ENCODE results near the gene ARHGAP18.

Gene ARHGAP18

GRCh38 chr6:129719692-129720091 lies 9.7 kb upstream of the ARHGAP18 start:
- DNase-seq, result no peak

GRCh38 chr6:129717277-129717676 lies 7.3 kb upstream of the ARHGAP18 start:
- no peak for DNase-seq

GRCh38 chr6:129713806-129714333 lies 3.9 kb upstream of the ARHGAP18 start:
- DNase-seq, result no peak

GRCh38 chr6:129711271-129711631 lies 1.3 kb upstream of the ARHGAP18 start:
- DNase-seq, result no peak

- DNase-seq, result no peak
These were observed 683 bp upstream of the ARHGAP18 start for GRCh38 chr6:129710450-129711270.

GRCh38 chr6:129709196-129709768 lies 695 bp downstream of the ARHGAP18 start:
- DNase-seq, result no peak

GRCh38 chr6:129708496-129709195 lies 1.3 kb downstream of the ARHGAP18 start:
- DNase-seq, result no peak

GRCh38 chr6:129707882-129708495 lies 2.0 kb downstream of the ARHGAP18 start:
- no peak for DNase-seq

- no peak for DNase-seq
These were observed 2.9 kb downstream of the ARHGAP18 start for GRCh38 chr6:129707028-129707427.

- no peak for DNase-seq
These were observed 4.8 kb downstream of the ARHGAP18 start for GRCh38 chr6:129705212-129705611.

- no peak for DNase-seq
These were observed 5.3 kb downstream of the ARHGAP18 start for GRCh38 chr6:129704708-129705107.

GRCh38 chr6:129701721-129702455 lies 8.1 kb downstream of the ARHGAP18 start:
- DNase-seq, result no peak

GRCh38 chr6:129700666-129701065 lies 9.3 kb downstream of the ARHGAP18 start:
- no peak for DNase-seq

GRCh38 chr6:129699659-129700058 lies 10.3 kb downstream of the ARHGAP18 start:
- DNase-seq, result no peak

GRCh38 chr6:129698430-129698829 lies 11.5 kb downstream of the ARHGAP18 start:
- DNase-seq, result no peak

GRCh38 chr6:129697788-129698187 lies 12.2 kb downstream of the ARHGAP18 start:
- DNase-seq, result no peak

GRCh38 chr6:129696843-129697242 lies 13.1 kb downstream of the ARHGAP18 start:
- no peak for DNase-seq

GRCh38 chr6:129696028-129696418 lies 14.0 kb downstream of the ARHGAP18 start:
- no peak for DNase-seq

GRCh38 chr6:129695373-129696027 lies 14.5 kb downstream of the ARHGAP18 start:
- no peak for DNase-seq

- no peak for DNase-seq
These were observed 15.9 kb downstream of the ARHGAP18 start for GRCh38 chr6:129694036-129694435.

- no peak for DNase-seq
These were observed 17.5 kb downstream of the ARHGAP18 start for GRCh38 chr6:129692467-129692866.

- no peak for DNase-seq
These were observed 18.3 kb downstream of the ARHGAP18 start for GRCh38 chr6:129691709-129692108.

All from SIG-M5 (cell line).